T1000 (cell line): ENCODE data around the gene SPRYD3.
"Not testable (repeated sequence)": the region's sequence is repeated elsewhere in the genome, so short reads cannot be mapped to it uniquely, and the experiment has no call there.

ENCODE experiments used
- DNase-seq: peaks from one replicate; lab custom pipeline; 2025; ENCODE audit warnings: mixed read lengths; lab: John Stamatoyannopoulos, UW

Gene SPRYD3

DNA sequence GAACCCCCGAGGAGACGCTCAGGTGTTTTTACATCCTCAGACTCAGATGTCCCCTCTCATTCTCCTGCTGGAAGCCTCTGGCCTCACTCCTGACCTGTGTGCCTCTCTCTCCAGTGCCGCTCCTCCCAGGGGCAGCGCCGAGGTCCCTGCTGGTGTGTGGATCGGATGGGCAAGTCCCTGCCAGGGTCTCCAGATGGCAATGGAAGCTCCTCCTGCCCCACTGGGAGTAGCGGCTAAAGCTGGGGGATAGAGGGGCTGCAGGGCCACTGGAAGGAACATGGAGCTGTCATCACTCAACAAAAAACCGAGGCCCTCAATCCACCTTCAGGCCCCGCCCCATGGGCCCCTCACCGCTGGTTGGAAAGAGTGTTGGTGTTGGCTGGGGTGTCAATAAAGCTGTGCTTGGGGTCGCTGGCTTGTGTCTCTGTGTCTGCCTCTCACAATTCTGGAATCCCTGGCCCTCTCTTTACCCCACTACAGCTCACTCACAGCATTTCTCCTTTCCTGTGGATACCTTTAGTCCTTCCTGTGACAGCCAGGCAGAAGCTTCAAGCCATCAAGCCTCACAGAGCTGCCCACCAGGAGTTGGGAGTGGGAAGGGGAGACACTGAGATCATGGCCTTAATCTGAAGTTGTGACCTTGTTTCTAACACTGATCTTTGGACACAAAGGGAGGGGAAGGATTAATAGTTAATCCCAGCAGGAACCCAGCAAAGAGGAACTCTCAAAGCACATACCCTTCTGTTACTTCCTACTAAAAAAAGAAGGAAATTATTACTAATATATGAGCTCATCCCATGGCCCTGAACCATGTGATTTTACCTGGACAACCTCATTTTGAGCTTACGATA is 23.0 kb upstream of the SPRYD3 start:
- DNase-seq: no peak

- no peak for DNase-seq
Observed at GRCh38 chr12:53101266-53101665, 22.1 kb upstream of the SPRYD3 start.

GRCh38 chr12:53100466-53101151 is 21.4 kb upstream of the SPRYD3 start:
- no peak for DNase-seq

- DNase-seq: peak; percentile 90
Observed at GRCh38 chr12:53099071-53099882, 20.1 kb upstream of the SPRYD3 start.

DNA sequence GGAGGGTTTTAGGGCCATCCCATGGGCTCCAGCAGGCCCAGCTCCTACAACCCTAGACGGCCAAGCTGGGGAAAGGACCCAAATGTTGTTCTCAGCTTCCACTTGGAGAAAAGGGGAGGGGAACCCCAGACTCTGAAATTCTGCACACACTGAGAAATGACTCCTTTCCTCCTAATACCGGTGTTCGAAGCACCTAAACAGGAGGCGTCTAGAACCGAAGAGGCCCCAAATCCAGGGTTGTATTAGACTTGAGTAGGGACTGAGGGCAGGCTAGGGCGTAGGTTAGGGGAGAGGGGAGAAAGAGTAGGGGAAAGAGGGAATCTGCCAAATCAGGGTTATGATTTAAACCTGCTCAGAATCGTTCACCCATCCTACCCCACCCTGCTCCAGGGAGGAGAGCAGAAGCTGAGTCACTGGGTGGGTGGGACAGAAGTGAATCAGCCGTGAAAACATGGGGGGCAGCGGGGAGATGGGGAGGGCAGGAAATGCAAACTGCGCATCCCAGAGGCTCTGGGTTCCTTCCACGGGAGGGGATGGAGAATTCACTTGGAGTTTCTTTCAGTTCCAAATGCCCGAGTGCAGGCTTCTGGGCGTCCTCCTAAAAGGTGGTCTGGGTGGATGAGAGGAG is 19.3 kb upstream of the SPRYD3 start:
- peak; percentile 52 for DNase-seq

DNA sequence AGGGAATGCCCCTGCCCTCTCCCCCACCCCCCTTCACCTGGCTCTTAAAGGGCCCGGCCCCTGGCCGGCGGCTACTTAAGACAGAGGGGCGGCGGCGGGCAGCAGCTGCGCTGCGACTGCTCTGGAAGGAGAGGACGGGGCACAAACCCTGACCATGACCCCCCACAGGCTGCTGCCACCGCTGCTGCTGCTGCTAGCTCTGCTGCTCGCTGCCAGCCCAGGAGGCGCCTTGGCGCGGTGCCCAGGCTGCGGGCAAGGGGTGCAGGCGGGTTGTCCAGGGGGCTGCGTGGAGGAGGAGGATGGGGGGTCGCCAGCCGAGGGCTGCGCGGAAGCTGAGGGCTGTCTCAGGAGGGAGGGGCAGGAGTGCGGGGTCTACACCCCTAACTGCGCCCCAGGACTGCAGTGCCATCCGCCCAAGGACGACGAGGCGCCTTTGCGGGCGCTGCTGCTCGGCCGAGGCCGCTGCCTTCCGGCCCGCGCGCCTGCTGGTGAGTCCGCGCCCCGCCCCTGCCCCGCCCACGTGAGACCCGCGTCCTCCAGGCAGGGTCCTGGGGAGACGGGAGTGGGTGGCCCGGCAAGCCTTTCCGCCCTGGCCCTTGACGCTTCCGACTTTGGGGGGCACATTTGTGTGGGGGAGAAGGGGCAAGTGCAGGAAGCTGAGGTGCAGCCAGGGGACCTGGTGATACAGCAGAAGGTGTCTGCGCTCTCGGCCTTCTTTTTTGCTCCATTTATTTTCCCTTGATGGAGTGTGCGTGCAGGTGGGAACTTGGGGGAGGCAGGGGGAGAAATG is 18.6 kb upstream of the SPRYD3 start, which contains the start of gene IGFBP6:
TSS of gene IGFBP6 (plus strand) at position 104 of the 790 bp plus-strand sequence. CDS start at position 155, 51 bp downstream.
- peak; percentile 63 for DNase-seq

DNA sequence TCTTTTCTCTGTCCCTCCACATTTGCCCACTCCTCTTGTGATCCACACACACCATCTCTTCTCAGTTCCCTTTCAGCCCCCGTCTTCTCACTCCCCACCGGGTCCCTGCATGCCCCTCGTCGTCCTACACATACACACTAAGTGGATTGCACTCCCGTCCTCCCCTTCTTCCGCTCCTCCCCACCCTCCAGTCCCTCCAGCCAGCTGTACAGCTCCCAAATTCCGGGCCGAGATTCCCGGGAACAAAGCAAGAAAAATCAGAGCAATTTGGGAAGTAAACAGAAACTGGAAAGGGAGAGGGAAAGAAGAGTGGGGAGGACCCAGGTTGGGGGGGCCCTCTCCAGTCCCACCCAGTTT is 18.0 kb upstream of the SPRYD3 start:
- DNase-seq: no peak

- no peak for DNase-seq
Observed at GRCh38 chr12:53096759-53097158, 17.6 kb upstream of the SPRYD3 start.

GRCh38 chr12:53096089-53096741 is 17.0 kb upstream of the SPRYD3 start:
- DNase-seq: peak; percentile 70

- DNase-seq: not testable (repeated sequence)
Observed at GRCh38 chr12:53095596-53095895, 16.4 kb upstream of the SPRYD3 start.

- DNase-seq: not testable (repeated sequence)
Observed at GRCh38 chr12:53094796-53095595, 15.8 kb upstream of the SPRYD3 start.

GRCh38 chr12:53094394-53094787 is 15.2 kb upstream of the SPRYD3 start:
- no peak for DNase-seq

DNA sequence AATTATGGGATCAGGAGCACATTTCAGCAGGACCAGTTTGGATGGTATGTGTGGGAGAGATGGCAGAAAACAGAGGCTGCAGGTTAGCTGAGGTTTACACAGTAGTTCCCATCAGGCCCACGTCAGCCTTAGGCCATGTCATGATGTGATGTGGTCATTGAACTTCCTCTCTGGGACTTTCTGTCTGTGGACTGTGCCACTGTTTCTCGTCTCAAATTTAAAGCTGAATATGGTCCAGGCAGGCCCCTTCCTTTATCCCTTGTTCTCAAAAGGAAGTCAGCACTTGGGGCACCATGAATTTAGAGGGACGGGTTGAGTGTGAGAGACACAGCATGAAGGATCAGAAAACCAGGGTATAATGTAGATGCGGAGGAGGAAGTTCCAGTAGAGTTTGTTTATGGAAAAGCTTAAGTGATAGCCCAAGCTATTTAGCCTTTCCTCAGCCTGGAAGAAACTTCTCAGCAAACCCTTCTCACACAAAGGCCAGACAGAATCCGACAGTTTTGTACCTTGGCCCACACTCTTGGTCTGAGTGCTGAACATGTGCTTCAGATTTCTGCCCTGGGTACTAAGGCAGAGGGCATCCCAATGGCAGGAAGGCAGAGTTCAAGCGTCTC is 14.7 kb upstream of the SPRYD3 start:
- DNase-seq: no peak

- no peak for DNase-seq
Observed at GRCh38 chr12:53091756-53092155, 12.6 kb upstream of the SPRYD3 start.

DNA sequence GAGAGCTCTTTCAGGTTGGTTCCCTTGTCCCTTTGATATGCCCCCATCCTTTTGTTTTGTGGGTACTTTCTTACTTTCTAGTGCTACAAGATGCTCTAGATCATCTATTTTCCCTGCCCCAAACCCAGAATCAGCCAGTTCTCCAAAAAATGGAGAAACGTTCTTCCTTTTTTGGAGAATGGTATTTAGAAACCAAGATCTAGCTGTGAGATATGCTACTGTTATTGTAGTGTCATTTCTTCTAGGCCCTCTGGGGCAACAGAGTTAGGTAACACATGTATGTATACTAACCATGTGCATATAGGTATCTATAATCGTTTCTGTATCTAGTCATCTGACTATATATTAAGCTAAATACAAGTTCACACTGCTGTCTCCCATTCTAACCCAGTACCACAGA is 11.4 kb upstream of the SPRYD3 start:
- DNase-seq: no peak

- no peak for DNase-seq
Observed at GRCh38 chr12:53090105-53090504, 10.9 kb upstream of the SPRYD3 start.

DNA sequence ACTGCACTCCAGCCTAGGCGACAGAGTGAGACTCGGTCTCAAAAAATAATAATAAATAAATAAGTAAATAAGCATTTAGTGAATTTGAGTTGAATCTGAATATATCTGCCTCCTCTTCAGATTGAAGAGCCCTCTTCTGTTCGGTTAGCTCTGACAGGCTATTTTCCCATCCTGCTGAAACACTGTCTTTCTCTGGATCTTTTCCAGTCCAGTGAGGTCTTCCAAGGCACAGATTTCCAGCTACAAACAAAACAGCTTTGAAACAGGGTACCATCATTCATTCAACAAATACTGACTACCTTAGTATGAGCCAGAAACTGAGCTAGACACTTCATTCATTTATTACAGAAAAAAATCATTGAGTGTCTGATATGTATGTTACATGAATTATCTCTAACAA is 7.2 kb upstream of the SPRYD3 start:
- no peak for DNase-seq

DNA sequence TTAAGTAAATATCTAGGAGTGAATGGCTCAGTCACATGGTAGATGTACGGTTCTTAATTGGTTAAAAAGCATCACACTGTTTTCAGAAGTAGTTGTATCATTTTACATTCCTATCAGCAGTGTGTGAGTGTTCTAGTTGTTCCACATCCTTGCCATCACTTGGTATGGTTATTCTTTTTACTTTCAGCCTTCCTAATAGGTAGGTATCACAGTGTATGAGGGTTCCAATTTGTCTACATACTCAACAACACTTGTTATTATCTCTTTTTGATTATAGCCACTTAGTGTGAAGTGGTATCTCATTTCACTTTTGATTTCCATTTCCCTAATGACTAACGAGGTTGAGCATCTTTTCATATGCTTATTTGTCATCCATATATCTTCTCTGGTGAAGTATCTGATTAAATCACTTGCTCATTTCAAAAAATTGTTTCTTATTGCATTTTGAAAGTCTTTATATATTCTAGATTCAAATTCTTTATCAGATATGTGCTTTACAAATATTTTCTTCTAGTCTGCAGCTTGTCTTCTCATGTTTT is 3.5 kb upstream of the SPRYD3 start:
- DNase-seq: no peak
